Measurements from ENCODE around the gene CEP57. TPM values are rescaled to one million over a fixed set of nuclear protein-coding genes. Genes with fewer than 3 reads are reported as not detected.

CEP57 gene
- total RNA-seq (78.1 and 82.9 TPM in 2 replicates), polyA plus RNA-seq (19.0 and 25.9 TPM in 2 replicates), polyA minus RNA-seq (12.7 and 18.5 TPM in 2 replicates)
- 73.5 TPM for total RNA-seq (2013)

DNA sequence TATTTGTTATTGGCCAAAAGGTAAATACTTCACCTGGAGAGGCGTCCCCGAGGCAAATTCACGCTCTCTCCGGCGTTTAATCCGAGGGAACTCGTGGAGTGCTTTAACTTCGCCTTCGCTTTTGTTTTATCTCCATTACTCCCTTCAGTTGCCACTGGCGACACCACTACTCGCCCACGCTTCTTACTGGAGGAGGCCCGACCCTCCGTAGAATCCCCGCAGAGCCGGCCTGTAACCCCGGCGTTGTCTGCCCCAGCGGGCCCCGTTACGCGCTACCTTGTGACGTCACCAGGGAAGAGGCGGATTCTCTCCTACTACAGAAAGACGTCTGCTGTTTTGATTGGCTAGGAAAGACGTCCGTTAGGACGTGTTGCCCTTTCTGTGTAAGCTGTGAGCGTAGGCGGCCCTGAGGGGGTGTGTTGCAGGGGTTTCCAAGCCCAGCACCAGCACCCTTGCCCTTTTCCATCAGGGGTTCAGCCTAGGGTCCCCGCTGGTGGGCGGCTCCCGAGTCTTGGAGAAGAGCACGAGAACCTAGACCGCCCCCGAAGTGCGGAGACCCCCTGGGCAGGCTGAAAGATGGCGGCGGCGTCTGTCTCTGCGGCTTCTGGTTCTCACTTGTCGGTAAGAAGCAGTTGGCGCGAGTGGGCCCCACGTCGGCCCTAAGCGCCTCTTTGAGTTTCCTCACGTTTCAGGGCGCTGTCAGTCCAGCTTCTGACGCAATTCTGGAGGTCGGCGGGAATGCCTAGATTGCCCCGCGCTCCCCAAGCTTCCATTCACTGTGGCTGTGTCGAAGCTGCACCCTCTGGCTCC lies at the start of gene CEP57:
Gene CEP57 (plus strand): TSS at position 376 of the 810 bp plus-strand sequence. CDS start 201 bp downstream, at position 577.
- ChIA-PET CTCF (interaction anchor here (0.8 to 2.2 kb wide), 14 partner anchors 10 to 723 kb away, joined by 3 to 11 read pairs (median 4); partner anchors contain the start of genes MAML2 and SRSF8), POLR2A (interaction anchor here (0.6 to 3.2 kb wide), 9 partner anchors 10 to 818 kb away, joined by 3 to 21 read pairs (median 6); partner anchors contain the start of genes CWC15, ENDOD1, SESN3 and SRSF8)
- ATAC-seq (ENCODE audit: low read depth) (peak; percentile 63), DNase-seq (peak; percentile 98)
- no peaks in the 10 kb centered on the region for H3K9me3 Mint-ChIP-seq (ENCODE audit: insufficient read depth)
- H3K27me3 ChIP-seq (replicated peaks in 1 of 4; ENCODE audit: control extremely low read depth in 1 of 4, control insufficient read depth in 3 of 4, insufficient read depth in 4 of 4, low read length in 3 of 4), result no peaks in the 10 kb centered on the region
- H3K79me2 ChIP-seq (ENCODE audit: control insufficient read depth, insufficient read depth, low read length), result peaks cover 72% of the 10 kb centered on the region
- H3K36me3 ChIP-seq (replicated peaks in 1 of 2; ENCODE audit: control extremely low read depth in 1 of 2, control insufficient read depth in 1 of 2, extremely low read depth in 1 of 2, insufficient read depth in 2 of 2, low read length in 1 of 2), result peaks cover 4 to 11% of the 10 kb centered on the region in 2 experiments
- H3K4me3 ChIP-seq (ENCODE audit: control extremely low read depth in 1 of 5, extremely low read depth in 1 of 5, insufficient read depth in 1 of 5, low read depth in 2 of 5, low read length in 4 of 5), result peak within 1 kb of the TSS; percentile 73 to 99 (median 96)
- H3K9me3 ChIP-seq (ENCODE audit: control extremely low read depth in 1 of 3, control insufficient read depth in 2 of 3, insufficient read depth in 1 of 3, low read length in 2 of 3), result no peaks in the 10 kb centered on the region
- whole genome bisulfite sequencing (ENCODE audit: insufficient coverage), result under 1% methylated on average over 55 of the region's 55 CpGs
- no peak for TF ChIP-seq EZH2 (IDR thresholded peaks at IDR 0.05; ENCODE audit: borderline replicate concordance, insufficient read depth, low read depth, low read length, poor library complexity, severe bottlenecking)
- TF ChIP-seq, protein P1, sequence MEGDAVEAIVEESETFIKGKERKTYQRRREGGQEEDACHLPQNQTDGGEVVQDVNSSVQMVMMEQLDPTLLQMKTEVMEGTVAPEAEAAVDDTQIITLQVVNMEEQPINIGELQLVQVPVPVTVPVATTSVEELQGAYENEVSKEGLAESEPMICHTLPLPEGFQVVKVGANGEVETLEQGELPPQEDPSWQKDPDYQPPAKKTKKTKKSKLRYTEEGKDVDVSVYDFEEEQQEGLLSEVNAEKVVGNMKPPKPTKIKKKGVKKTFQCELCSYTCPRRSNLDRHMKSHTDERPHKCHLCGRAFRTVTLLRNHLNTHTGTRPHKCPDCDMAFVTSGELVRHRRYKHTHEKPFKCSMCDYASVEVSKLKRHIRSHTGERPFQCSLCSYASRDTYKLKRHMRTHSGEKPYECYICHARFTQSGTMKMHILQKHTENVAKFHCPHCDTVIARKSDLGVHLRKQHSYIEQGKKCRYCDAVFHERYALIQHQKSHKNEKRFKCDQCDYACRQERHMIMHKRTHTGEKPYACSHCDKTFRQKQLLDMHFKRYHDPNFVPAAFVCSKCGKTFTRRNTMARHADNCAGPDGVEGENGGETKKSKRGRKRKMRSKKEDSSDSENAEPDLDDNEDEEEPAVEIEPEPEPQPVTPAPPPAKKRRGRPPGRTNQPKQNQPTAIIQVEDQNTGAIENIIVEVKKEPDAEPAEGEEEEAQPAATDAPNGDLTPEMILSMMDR (IDR thresholded peaks at IDR 0.05), result no peak
- H3K27ac ChIP-seq (ENCODE audit: low read length in 2 of 2), result peak within 1 kb of the TSS; percentile 98 to 100
- H3K4me3 Mint-ChIP-seq, result peak within 1 kb of the TSS; percentile 97
- H4K20me1 ChIP-seq (ENCODE audit: control insufficient read depth, insufficient read depth, low read length, poor library complexity, severe bottlenecking), result no peaks in the 10 kb centered on the region
- intact Hi-C loops (cut with micrococcal nuclease), result loop anchor here (1.0 to 5.0 kb wide), 4 partner anchors 10 to 722 kb away; partner anchors contain the start of genes CCDC82 and MAML2
- H3K4me1 Mint-ChIP-seq, result peaks cover 51% of the 10 kb centered on the region
- no peaks in the 10 kb centered on the region for H3K27me3 Mint-ChIP-seq
- peak within 1 kb of the TSS; percentile 96 for H2AFZ ChIP-seq (ENCODE audit: insufficient read depth, low read depth, low read length, poor library complexity, severe bottlenecking)
- H3K27ac Mint-ChIP-seq, result peak within 1 kb of the TSS; percentile 99
- H3K4me2 ChIP-seq (replicated peaks; ENCODE audit: low read depth, low read length, poor library complexity, severe bottlenecking), result peak within 1 kb of the TSS; percentile 92
- H3K4me1 ChIP-seq (ENCODE audit: control insufficient read depth in 2 of 2, insufficient read depth in 2 of 2, low read length in 2 of 2), result peaks cover 20% of the 10 kb centered on the region in 2 donors
- peak within 1 kb of the TSS; percentile 99 for H3K9ac ChIP-seq (ENCODE audit: low read length)

All from B cell (primary cell).